OCI-LY3 (cell line): ENCODE results near the gene TNS3.
"Not testable (repeated sequence)": the region's sequence is repeated elsewhere in the genome, so short reads cannot be mapped to it uniquely, and the experiment has no call there.

Experiments
- H2AFZ ChIP-seq: fragments of 200-600, 300-600 bp; shearing (Covaris generic); 2 replicates; pipeline ENCODE4 v1.6.0; 2014; ENCODE audit warnings: antibody characterized with exemption, low read depth, low read length
- H3K27ac ChIP-seq: fragments of 200-600, 300-600 bp; sonication (generic); 2 replicates; pipeline ENCODE4 v1.5.1; 2014; ENCODE audit warnings: mild to moderate bottlenecking, low read length, moderate library complexity, mixed read lengths
- H3K27me3 ChIP-seq: fragments of 200-600, 300-600 bp; sonication (generic); 2 replicates; pipeline ENCODE4 v1.6.1; 2014; ENCODE audit warnings: low read depth, low read length, mixed read lengths
- H3K36me3 ChIP-seq: fragments of 200-600, 300-600 bp; sonication (generic); replicated peaks from 2 replicates; pipeline ENCODE3; 2014; ENCODE audit warnings: low read depth, low read length, mixed read lengths
- H3K4me1 ChIP-seq: fragments of 300-600, 200-600 bp; sonication (generic); 2 replicates; pipeline ENCODE4 v1.6.1; 2014; ENCODE audit warnings: low read length, mixed read lengths
- H3K4me2 ChIP-seq: fragments of 200-600, 300-600 bp; sonication (generic); 2 replicates; pipeline ENCODE4 v1.6.1; 2014; ENCODE audit warnings: low read length, mixed read lengths
- H3K4me3 ChIP-seq: fragments of 300-600, 200-600 bp; sonication (generic); 2 replicates; pipeline ENCODE4 v1.5.1; 2014; ENCODE audit warnings: antibody characterized with exemption, mild to moderate bottlenecking, low read length, moderate library complexity
- H3K79me2 ChIP-seq: fragments of 300-600, 200-600 bp; shearing (Covaris generic); 2 replicates; pipeline ENCODE4 v1.6.1; 2014; ENCODE audit warnings: mild to moderate bottlenecking, low read length, mixed read lengths
- H3K9ac ChIP-seq: fragments of 300-600, 200-600 bp; shearing (Covaris generic); 2 replicates; pipeline ENCODE4 v1.6.0; 2014; ENCODE audit warnings: mild to moderate bottlenecking, low read length, moderate library complexity
- H3K9me3 ChIP-seq: fragments of 200-600, 300-600 bp; shearing (Covaris generic); 2 replicates; pipeline ENCODE4 v1.6.1; 2014; ENCODE audit warnings: low read length, mixed read lengths; ENCODE audit not compliant: insufficient read depth
- H4K20me1 ChIP-seq: fragments of 200-600, 300-600 bp; sonication (generic); 2 replicates; pipeline ENCODE4 v1.6.1; 2016; ENCODE audit warnings: low read length, mixed read lengths; ENCODE audit not compliant: insufficient read depth
- CTCF ChIP-seq: fragments of 200-600, 300-600 bp; sonication (generic); IDR thresholded peaks from 2 replicates; pipeline ENCODE4 v1.5.1; 2014; ENCODE audit warnings: antibody characterized with exemption, low read length, low read depth
- EZH2phosphoT487 ChIP-seq: fragments of 200-600 bp; shearing (Covaris generic); IDR thresholded peaks from 2 replicates; pipeline ENCODE4 v1.6.1; 2018; ENCODE audit warnings: antibody characterized with exemption, mixed run types, low read depth

TNS3 gene

GRCh38 chr7:47543056-47543455 is 38.9 kb downstream of the TNS3 start:
- H3K4me1 ChIP-seq = peaks cover 25% of the 10 kb centered on the region
- no peaks in the 10 kb centered on the region; the same call in 1 of the 2 replicates for H4K20me1 ChIP-seq
- H3K27ac ChIP-seq = no peak overlapping the region

GRCh38 chr7:47542051-47542450 is 39.9 kb downstream of the TNS3 start:
- Histone ChIP-seq H3K9ac (no peak overlapping the region), H2AFZ (no peak overlapping the region), H3K9me3 (no peaks in the 10 kb centered on the region), H3K27me3 (no peaks in the 10 kb centered on the region), H3K4me3 (no peak overlapping the region), H3K36me3 (no peaks in the 10 kb centered on the region), H3K79me2 (no peaks in the 10 kb centered on the region), H3K4me1 (peaks cover 25% of the 10 kb centered on the region), H3K4me2 (no peak overlapping the region), H3K27ac (no peak overlapping the region), H4K20me1 (no peaks in the 10 kb centered on the region; the same call in 1 of the 2 replicates)
- TF ChIP-seq EZH2phosphoT487 (no peak), CTCF (no peak)

More at GRCh38 chr7:47543056-47543455, 38.9 kb downstream of the TNS3 start:
- H2AFZ ChIP-seq = no peak overlapping the region
- peak overlapping the region; percentile 61 for H3K4me2 ChIP-seq
- no peak for TF ChIP-seq CTCF
- TF ChIP-seq EZH2phosphoT487 = no peak
- H3K27me3 ChIP-seq = no peaks in the 10 kb centered on the region
- H3K9ac ChIP-seq = no peak overlapping the region
- H3K9me3 ChIP-seq = no peaks in the 10 kb centered on the region
- no peak overlapping the region for H3K4me3 ChIP-seq
- H3K79me2 ChIP-seq = no peaks in the 10 kb centered on the region
- no peaks in the 10 kb centered on the region for H3K36me3 ChIP-seq

- not testable (repeated sequence) for H3K9me3 ChIP-seq, H3K9ac ChIP-seq, H4K20me1 ChIP-seq, H3K4me3 ChIP-seq, H3K36me3 ChIP-seq, H2AFZ ChIP-seq, H3K79me2 ChIP-seq, H3K4me2 ChIP-seq, H3K27ac ChIP-seq, H3K27me3 ChIP-seq
- peaks cover 25% of the 10 kb centered on the region for H3K4me1 ChIP-seq
Observed at GRCh38 chr7:47541485-47541884, 40.4 kb downstream of the TNS3 start.

GRCh38 chr7:47540387-47541350 is 41.2 kb downstream of the TNS3 start:
- peaks cover 25% of the 10 kb centered on the region for H3K4me1 ChIP-seq

GRCh38 chr7:47540053-47540386 is 41.9 kb downstream of the TNS3 start:
- Histone ChIP-seq H3K27ac (no peak overlapping the region), H3K27me3 (no peaks in the 10 kb centered on the region), H3K36me3 (no peaks in the 10 kb centered on the region), H3K4me2 (peak overlapping the region; percentile 32; the same call in 1 of the 2 replicates), H3K4me1 (peaks cover 25% of the 10 kb centered on the region), H3K4me3 (peak overlapping the region; percentile 36; the same call in 1 of the 2 replicates), H3K9me3 (no peaks in the 10 kb centered on the region), H3K79me2 (no peaks in the 10 kb centered on the region), H4K20me1 (no peaks in the 10 kb centered on the region; the same call in 1 of the 2 replicates), H3K9ac (no peak overlapping the region), H2AFZ (no peak overlapping the region)
- TF ChIP-seq EZH2phosphoT487 = no peak

More at GRCh38 chr7:47540387-47541350, 41.2 kb downstream of the TNS3 start:
- H3K79me2 ChIP-seq = no peaks in the 10 kb centered on the region
- peak overlapping the region; percentile 32 for H3K4me2 ChIP-seq
- H3K4me3 ChIP-seq = peak overlapping the region; percentile 36; the same call in 1 of the 2 replicates
- H2AFZ ChIP-seq = no peak overlapping the region
- H4K20me1 ChIP-seq = no peaks in the 10 kb centered on the region; the same call in 1 of the 2 replicates
- H3K9ac ChIP-seq = no peak overlapping the region
- no peaks in the 10 kb centered on the region for H3K36me3 ChIP-seq
- no peak overlapping the region for H3K27ac ChIP-seq
- TF ChIP-seq EZH2phosphoT487 = no peak
- H3K27me3 ChIP-seq = no peaks in the 10 kb centered on the region
- no peaks in the 10 kb centered on the region for H3K9me3 ChIP-seq
